Mucosa of descending colon (tissue), 3 donors: ENCODE results near the gene PITRM1. TPM values are rescaled to one million over a fixed set of nuclear protein-coding genes. Genes with fewer than 3 reads are reported as not detected.

Source experiments
- ATAC-seq: fragments of 200-7000 bp; cut with Tn5 transposase; one replicate; pipeline ENCODE4 v1.9.1; 2020; ENCODE audit warnings: mild to moderate bottlenecking, moderate library complexity
- DNase-seq, 3 donors: peaks; one replicate each; pipeline ENCODE4 v3.0.0-alpha.2; 2020
- H3K36me3 ChIP-seq: fragments of 200-600 bp; one replicate; pipeline ENCODE4 v1.8.0; 2021; ENCODE audit warnings: low read depth, mild to moderate bottlenecking
- H3K4me1 ChIP-seq: fragments of 200-600 bp; one replicate; pipeline ENCODE4 v1.8.0; 2021; ENCODE audit warnings: low read depth, mild to moderate bottlenecking
- H3K4me3 ChIP-seq: fragments of 200-600 bp; one replicate; pipeline ENCODE4 v1.8.0; 2021; ENCODE audit warnings: mild to moderate bottlenecking
- H3K9me3 ChIP-seq: fragments of 200-600 bp; one replicate; pipeline ENCODE4 v1.8.0; 2021; ENCODE audit warnings: mild to moderate bottlenecking
- intact Hi-C, 2 donors: fragments of 100-400 bp; cut with DNase I in 1 of 2; cut with micrococcal nuclease in 1 of 2; formaldehyde crosslinking; loops; one replicate each; pipeline versions ENCODE4 v1.11.0 to v1.11.1; 2022; cut with DNase I, micrococcal nuclease
- total RNA-seq, 3 donors: library from RNA; stranded (reverse); fragmentation: NEBNext Ultra II Directional in 2 of 3; extraction: Animal tissue kit (Norgen Biotek cat#: 25700) in 2 of 3; gene quantifications; one replicate each; pipeline versions ENCODE4 v1.2.1 to v1.2.4, GENCODE V29; 2021 to 2023
- TF ChIP-seq, protein P1 (sequence below): fragments of 200-600 bp; IDR thresholded peaks from one replicate; pipeline ENCODE4 v1.8.0; 2022; ENCODE audit warnings: antibody characterized with exemption, mild to moderate bottlenecking
- donor health status: DM: no; HTN: no; CAD: no; lungs with moderate emphysema.
- donor health status: DM: no; HTN: no; CAD: no.
- donor health status: DM: no; HTN: yes; CAD: no.

Gene PITRM1
- total RNA-seq, 3 donors from 2014 or later = 50.8 to 53.9 (median 51.3) TPM

DNA sequence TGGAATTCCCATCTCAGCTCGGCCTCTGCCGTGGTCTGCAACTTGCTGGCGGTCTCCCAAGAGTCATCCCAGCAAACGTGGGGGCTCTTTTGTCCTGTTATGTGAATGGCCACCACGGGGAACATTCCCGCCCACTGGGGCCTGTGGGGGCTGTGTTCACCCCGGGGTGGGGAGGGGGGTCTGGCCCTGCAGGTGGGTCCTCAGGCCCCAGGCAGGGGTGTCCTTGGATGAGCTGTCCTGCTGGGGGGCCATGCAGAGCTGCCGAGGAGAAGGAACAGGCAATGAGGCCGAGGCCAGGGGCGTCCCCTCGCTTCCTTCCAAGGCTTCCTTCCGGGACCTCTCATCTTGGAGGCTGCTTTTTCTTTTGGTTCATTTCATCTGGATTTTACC, 24.4 kb upstream of the PITRM1 start:
- H3K4me1 ChIP-seq = peaks cover 6% of the 10 kb centered on the region
- H3K9me3 ChIP-seq = no peaks in the 10 kb centered on the region
- ATAC-seq = no peak
- H3K4me3 ChIP-seq = no peak overlapping the region
- H3K36me3 ChIP-seq = no peaks in the 10 kb centered on the region
- no peak for DNase-seq
- TF ChIP-seq, protein P1, sequence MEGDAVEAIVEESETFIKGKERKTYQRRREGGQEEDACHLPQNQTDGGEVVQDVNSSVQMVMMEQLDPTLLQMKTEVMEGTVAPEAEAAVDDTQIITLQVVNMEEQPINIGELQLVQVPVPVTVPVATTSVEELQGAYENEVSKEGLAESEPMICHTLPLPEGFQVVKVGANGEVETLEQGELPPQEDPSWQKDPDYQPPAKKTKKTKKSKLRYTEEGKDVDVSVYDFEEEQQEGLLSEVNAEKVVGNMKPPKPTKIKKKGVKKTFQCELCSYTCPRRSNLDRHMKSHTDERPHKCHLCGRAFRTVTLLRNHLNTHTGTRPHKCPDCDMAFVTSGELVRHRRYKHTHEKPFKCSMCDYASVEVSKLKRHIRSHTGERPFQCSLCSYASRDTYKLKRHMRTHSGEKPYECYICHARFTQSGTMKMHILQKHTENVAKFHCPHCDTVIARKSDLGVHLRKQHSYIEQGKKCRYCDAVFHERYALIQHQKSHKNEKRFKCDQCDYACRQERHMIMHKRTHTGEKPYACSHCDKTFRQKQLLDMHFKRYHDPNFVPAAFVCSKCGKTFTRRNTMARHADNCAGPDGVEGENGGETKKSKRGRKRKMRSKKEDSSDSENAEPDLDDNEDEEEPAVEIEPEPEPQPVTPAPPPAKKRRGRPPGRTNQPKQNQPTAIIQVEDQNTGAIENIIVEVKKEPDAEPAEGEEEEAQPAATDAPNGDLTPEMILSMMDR = no peak
- intact Hi-C loops = no loop called here

DNA sequence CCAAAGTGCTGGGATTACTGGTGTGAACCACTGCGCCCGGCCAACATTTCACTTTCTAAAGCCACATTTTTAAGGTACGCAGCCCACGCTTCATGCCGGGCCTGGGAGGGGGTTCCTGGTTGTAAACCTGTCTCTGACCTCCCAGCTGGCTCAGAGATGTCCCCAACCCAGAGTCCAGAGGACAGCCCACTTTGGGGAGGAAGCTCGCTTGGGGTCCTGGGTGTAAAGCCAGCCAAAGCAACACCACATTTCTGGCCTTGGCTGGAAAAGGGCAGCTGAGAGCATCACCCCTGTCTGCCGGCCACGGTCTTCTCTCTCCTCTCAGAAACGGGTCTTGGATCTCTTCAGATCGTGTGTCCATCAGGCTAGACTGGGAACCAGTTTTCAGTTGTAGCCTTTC, 23.9 kb upstream of the PITRM1 start:
- intact Hi-C loops = no loop called here
- peaks cover 6% of the 10 kb centered on the region for H3K4me1 ChIP-seq
- no peaks in the 10 kb centered on the region for H3K9me3 ChIP-seq
- TF ChIP-seq, protein P1 = no peak
- H3K4me3 ChIP-seq = no peak overlapping the region
- ATAC-seq = no peak
- no peaks in the 10 kb centered on the region for H3K36me3 ChIP-seq
- no peak for DNase-seq

DNA sequence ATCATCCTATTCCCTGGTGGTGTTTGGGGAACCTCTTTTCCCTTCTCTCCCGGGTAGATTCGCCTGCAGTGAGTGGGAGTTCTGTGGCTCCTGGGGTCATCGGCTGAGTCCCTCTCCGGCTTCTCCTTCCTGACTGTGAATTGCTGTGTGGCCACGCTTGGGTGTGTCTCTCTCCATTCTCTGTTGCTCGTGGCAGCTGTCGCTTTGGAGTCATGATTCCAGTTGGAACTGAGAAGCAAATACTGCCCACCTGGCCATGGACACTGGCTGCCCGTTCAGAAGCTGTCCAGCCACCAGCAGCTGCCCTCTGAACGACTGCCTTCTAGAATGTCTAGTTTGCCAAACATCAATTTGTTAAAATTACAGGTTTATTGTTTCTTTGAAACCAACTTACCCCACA, 23.1 kb upstream of the PITRM1 start:
- TF ChIP-seq, protein P1 = no peak
- no peak for ATAC-seq
- no peaks in the 10 kb centered on the region for H3K36me3 ChIP-seq
- no peaks in the 10 kb centered on the region for H3K9me3 ChIP-seq
- intact Hi-C loops = no loop called here
- peaks cover 6% of the 10 kb centered on the region for H3K4me1 ChIP-seq
- H3K4me3 ChIP-seq = no peak overlapping the region
- no peak for DNase-seq

DNA sequence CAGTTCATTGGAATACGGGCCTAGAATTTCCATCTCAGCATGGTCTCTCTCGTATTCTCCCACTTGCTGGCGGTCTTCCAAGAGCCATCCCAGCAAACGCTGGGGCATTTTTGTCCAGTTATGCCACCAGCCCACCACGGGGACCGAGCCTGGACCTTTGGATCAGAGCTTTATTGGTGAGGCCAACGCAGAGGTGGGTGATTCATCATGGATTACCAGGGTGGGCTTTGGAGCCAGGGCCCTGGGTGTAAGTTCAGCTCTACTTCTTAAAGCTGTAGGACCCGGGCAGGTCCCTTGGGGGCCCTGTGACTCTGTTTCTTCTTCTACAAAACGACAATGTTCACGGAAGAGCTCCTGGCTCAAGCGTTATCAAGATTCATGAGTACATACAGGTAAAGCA, 22.7 kb upstream of the PITRM1 start:
- intact Hi-C loops = no loop called here
- ATAC-seq (no peak), DNase-seq (no peak)
- no peak overlapping the region for H3K4me3 ChIP-seq
- no peaks in the 10 kb centered on the region for H3K9me3 ChIP-seq
- TF ChIP-seq, protein P1 = no peak
- no peaks in the 10 kb centered on the region for H3K36me3 ChIP-seq
- peaks cover 6% of the 10 kb centered on the region for H3K4me1 ChIP-seq

DNA sequence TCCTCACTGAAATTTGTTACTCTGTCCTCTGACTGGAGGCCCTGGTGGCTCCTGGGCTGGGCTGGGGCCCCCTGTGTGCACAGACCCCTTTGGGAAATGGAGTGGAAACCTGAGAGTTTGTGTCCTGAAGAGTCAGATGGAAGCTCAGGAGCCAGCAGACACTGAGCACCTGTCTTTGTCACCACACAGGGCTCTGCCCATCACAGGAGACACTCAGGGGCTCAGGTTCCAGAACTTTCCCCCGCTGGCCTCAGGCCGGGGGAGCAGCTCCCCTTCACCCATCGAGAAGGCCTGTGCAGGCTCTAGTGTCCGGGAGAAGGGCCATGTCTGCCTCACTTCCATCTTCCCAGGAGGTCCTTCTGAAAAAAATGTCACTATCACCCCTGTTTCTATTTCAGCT, 22.3 kb upstream of the PITRM1 start:
- no peaks in the 10 kb centered on the region for H3K36me3 ChIP-seq
- TF ChIP-seq, protein P1 = no peak
- intact Hi-C loops = loop anchor here in 1 of 2 donors (5.0 kb wide), 1 partner anchor 1577 kb away; no protein-coding TSS in a partner anchor
- DNase-seq (no peak), ATAC-seq (no peak)
- H3K4me1 ChIP-seq = peaks cover 6% of the 10 kb centered on the region
- no peaks in the 10 kb centered on the region for H3K9me3 ChIP-seq
- H3K4me3 ChIP-seq = no peak overlapping the region

DNA sequence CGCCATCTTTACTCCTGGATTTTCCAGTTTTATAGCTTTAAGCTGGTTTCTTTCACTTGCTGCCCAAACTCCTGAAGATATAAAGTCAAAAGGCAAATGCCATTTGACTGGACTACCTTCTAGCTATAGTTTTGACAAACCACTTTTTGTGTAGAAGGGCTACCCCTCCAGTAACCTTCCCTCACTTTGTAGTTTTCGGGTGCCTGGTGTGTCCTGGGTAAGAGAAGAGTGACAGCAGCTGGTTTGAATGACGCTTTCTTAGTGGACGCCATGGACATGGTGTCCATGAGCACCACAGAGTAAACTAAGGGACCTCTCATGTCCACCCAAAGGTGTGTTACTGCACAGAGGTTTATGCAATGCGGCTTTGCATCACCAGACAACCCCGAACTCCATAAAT, 21.2 kb upstream of the PITRM1 start:
- no peak overlapping the region for H3K4me3 ChIP-seq
- intact Hi-C loops = loop anchor here in 1 of 2 donors (5.0 kb wide), 1 partner anchor 1579 kb away; no protein-coding TSS in a partner anchor
- H3K4me1 ChIP-seq = peaks cover 6% of the 10 kb centered on the region
- DNase-seq (no peak), ATAC-seq (no peak)
- H3K9me3 ChIP-seq = no peaks in the 10 kb centered on the region
- no peaks in the 10 kb centered on the region for H3K36me3 ChIP-seq
- TF ChIP-seq, protein P1 = no peak
